Mammary epithelial cell (primary cell): ENCODE measurements around the gene SDF2L1.

Experiments used
- EZH2 ChIP-seq: IDR thresholded peaks from 2 replicates; pipeline ENCODE4 v1.6.1; 2012; ENCODE audit warnings: low read length, inconsistent platforms, borderline replicate concordance
- TF ChIP-seq, protein P1 (sequence below), 2 donors: IDR thresholded peaks in 1 of 2; conservative IDR thresholded peaks in 1 of 2; 2 replicates each; pipeline ENCODE4 v1.5.1; 2011 to 2012; ENCODE audit warnings: inconsistent platforms in 2 of 2, low read length in 2 of 2, mild to moderate bottlenecking in 2 of 2, control low read depth in 1 of 2, low read depth in 1 of 2; ENCODE audit not compliant: insufficient read depth in 1 of 2; ENCODE audit errors: extremely low read depth in 1 of 2

GRCh38 chr22:21602579-21602978 lies 39.5 kb upstream of the SDF2L1 start:
- no peak for TF ChIP-seq EZH2
- TF ChIP-seq, protein P1, sequence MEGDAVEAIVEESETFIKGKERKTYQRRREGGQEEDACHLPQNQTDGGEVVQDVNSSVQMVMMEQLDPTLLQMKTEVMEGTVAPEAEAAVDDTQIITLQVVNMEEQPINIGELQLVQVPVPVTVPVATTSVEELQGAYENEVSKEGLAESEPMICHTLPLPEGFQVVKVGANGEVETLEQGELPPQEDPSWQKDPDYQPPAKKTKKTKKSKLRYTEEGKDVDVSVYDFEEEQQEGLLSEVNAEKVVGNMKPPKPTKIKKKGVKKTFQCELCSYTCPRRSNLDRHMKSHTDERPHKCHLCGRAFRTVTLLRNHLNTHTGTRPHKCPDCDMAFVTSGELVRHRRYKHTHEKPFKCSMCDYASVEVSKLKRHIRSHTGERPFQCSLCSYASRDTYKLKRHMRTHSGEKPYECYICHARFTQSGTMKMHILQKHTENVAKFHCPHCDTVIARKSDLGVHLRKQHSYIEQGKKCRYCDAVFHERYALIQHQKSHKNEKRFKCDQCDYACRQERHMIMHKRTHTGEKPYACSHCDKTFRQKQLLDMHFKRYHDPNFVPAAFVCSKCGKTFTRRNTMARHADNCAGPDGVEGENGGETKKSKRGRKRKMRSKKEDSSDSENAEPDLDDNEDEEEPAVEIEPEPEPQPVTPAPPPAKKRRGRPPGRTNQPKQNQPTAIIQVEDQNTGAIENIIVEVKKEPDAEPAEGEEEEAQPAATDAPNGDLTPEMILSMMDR (conservative IDR thresholded peaks at IDR 0.05 in 1 of 2, IDR thresholded peaks at IDR 0.05 in 1 of 2; ENCODE audit: extremely low read depth in 1 of 2, insufficient read depth in 1 of 2, low read depth in 1 of 2, low read length in 2 of 2), result no peak
